Hematopoietic multipotent progenitor cell treated with erythropoietin and hydrocortisone succinate and interleukin-3 and kit ligand, for 8 days (in vitro differentiated cells): Measurements from ENCODE around the gene CD37.
"Not testable (repeated sequence)": the region's sequence is repeated elsewhere in the genome, so short reads cannot be mapped to it uniquely, and the experiment has no call there.

Experiments
- DNase-seq: peaks from one replicate; pipeline ENCODE4 v3.0.0-alpha.2; 2015

Gene CD37

GRCh38 chr19:49335071-49335783 is at the start of gene CD37:
CD37 (plus strand) TSS chr19:49335406; CDS start chr19:49335541, 135 bp downstream.
- DNase-seq = peak; percentile 66

GRCh38 chr19:49287141-49287770 is 48.0 kb upstream of the CD37 start:
- no peak for DNase-seq

DNA sequence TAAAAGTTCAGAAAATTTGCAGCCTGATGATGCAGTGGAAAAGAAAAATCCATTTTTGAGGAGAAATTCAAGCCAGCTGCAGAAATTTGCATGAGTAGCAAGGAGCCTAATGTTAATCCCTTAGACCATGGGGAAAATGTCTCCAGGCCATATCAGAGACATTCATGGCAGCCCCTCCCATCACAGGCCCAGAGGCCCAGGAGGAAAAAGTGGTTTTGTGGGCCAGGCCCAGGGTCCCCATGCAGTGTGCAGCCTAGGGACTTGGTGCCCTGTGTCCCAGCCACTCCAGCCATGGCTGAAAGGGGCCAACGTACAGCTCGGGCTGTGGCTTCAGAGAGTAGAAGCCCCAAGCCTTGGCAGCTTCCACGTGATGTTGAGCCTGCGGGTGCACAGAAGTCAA is 47.0 kb upstream of the CD37 start:
- DNase-seq = not testable (repeated sequence)

GRCh38 chr19:49289286-49289685 is 45.9 kb upstream of the CD37 start:
- not testable (repeated sequence) for DNase-seq

DNA sequence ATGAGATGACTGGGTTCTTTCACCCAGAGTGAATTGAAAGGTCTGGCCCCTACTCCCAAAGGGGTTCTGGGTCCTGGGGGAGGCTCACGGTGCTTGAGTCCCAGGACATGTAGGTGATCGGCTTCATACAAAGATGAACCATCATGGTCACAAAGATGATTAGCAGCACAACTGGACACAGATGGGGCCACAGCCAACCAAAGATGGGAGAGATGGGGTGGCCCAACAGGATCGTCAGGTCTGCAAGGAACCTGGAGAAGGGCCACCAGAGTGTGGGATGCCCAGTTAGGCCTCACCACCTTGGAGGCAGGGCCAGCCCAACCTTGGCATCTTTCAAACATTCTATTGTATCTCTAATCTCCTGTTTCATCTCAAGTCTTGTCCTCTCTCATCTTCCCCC is 44.7 kb upstream of the CD37 start:
- DNase-seq = no peak

DNA sequence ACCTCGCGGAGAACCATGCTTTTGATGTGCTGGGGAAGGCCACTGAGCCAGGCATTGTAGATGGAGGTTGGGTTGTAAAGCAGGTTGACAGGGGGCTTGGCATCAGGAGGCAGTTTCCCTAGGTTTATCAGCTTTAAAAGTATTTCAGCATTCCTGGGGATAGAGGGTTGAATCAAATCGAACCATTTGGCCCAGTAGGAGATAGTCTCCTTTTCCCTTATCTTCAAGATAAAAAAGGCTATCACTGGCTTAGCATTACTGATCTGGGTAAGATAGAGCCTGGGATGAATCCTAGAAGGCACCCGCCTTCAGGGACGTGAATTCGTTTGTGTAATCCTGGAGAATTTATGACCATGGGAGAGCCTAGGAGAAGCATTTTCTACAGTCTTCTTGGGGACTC is 40.8 kb upstream of the CD37 start:
- DNase-seq = no peak

GRCh38 chr19:49295208-49295880 is 39.9 kb upstream of the CD37 start:
- DNase-seq = no peak

GRCh38 chr19:49297403-49297802 is 37.8 kb upstream of the CD37 start:
- no peak for DNase-seq

DNA sequence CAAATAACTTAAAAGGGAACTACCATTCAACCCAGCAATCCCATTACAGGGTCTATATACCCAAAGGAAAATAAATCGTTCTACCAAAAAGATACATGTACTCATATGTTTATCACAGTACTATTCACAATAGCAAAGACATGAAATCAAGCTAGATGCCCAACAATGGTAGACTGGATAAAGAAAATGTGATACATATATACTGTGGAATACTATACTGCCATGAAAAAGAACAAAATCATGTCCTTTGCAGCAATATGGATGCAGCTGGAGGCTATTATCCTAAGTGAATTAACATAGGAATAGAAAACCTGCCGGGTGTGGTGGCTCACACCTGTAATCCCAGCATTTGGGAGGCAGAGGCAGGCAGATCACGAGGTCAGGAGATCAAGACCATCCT is 36.6 kb upstream of the CD37 start:
- DNase-seq = not testable (repeated sequence)

GRCh38 chr19:49301165-49301865 is 33.9 kb upstream of the CD37 start:
- DNase-seq = peak; percentile 81

- DNase-seq = no peak
These were observed 33.3 kb upstream of the CD37 start for GRCh38 chr19:49301866-49302252.

GRCh38 chr19:49306734-49307133 is 28.5 kb upstream of the CD37 start:
- not testable (repeated sequence) for DNase-seq

DNA sequence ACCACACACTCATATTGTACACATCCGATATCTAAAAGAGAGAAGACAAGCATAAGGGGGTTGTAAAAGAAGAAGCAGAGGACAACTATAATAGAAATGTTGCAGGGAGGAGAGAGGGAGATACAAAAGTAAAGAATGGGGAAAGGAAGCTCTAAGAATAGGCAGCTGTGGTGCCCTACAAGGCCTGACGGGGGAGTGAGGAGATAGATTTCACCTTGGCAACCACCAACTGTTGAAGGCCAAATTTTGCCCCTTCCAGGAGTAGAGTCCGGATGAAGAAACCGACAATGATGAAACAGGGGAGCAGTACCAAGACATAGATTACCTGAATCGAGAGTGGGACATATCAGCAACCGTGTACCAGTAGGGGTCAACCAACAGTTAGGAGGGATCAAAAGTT is 26.1 kb upstream of the CD37 start:
- no peak for DNase-seq

DNA sequence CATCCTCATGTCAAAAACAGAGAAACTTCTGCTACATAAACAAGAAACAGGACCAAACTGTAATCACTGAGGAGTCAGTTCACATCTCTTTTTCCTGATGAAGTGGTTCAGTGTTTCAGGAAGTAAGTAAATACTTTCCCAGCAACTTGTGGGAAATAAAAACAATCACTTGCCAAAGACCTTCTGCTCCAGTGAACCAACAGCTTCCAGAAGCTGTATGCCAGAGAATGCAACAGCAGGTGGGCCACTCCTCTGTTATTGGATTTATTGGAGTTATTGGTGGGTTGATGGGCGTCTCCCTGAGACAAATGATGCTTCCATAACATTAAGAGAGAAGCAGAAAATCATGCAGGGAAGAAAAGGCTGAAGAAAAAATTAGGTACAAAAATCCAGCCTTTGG is 20.1 kb upstream of the CD37 start:
- DNase-seq = no peak

DNA sequence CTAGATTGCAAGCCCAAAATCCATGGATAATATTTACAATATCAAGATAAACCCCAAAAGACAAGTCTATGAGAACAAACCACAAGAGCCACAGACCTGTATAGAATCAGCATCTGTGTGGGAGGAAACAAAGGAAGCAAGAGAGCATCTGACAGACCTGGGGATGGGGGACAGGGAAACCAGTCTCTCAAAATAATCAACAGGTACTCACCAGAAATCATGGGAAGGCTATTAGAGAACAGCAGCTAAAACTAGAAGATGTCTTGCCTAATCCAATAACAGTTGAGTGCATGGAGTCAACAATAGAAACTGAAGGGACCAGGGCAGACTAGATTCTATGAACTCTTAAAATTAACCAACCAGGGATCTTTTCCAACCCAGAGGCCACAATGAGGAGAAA is 18.9 kb upstream of the CD37 start:
- no peak for DNase-seq

GRCh38 chr19:49318296-49318695 is 16.9 kb upstream of the CD37 start:
- DNase-seq = no peak

DNA sequence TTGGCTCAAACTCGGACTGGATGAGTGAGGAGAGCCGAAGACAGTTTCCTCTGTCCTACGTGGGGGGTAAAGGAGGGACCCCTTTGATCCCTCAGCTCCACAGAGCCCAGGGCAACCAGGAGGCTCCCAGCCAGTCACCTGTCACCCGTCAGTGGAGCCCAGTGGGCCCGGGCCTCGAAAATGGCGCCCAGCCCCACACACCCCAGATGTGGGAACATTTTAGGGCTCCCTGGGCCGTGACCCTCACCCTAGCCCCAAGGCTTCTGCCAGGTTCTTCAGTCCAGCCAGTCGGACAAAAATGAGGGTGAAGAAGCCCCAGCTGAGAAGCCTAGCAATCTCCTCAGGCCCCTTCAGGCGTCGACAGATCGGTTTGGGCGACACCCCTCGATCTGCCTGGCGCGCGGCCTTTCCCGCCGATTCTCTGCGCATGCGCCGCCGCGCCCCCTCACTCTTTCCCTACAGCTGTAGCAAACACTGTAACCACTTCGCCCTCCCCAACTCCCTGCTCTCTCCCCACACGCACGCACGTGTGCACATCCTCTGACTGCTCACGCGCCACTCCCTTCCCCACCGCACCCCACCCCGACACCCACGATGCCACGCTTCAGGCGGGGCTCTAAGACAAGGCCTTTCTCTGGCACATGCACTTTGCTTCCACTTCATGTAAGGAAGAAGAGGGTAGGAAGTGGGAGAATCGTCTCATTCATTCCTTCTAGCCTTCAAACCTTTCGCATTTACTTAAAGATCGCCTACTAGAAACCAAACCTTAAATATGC is 10.2 kb upstream of the CD37 start, which contains the start of gene SLC6A16:
TSS of gene SLC6A16 (minus strand) at position 391 of the 776 bp plus-strand sequence. CDS start 13,844 bp downstream, outside the sequence.
- DNase-seq = no peak

DNA sequence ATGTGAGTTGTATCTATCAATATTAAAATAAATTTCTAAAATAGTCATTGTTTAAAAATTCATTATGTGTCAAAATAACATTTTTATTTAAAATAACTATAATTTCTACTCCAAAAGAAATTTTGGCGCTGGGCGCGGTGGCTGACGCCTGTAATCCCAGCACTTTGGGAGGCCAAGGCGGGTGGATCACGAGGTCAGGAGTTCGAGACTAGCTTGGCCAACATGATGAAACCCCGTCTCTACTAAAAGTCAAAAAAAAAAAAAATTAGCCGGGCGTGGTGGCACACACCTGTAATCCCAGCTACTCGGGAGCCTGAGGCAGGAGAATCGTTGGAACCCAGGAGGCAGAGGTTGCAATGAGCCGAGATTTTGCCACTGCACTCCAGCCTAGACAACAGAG is 9.4 kb upstream of the CD37 start:
- not testable (repeated sequence) for DNase-seq

DNA sequence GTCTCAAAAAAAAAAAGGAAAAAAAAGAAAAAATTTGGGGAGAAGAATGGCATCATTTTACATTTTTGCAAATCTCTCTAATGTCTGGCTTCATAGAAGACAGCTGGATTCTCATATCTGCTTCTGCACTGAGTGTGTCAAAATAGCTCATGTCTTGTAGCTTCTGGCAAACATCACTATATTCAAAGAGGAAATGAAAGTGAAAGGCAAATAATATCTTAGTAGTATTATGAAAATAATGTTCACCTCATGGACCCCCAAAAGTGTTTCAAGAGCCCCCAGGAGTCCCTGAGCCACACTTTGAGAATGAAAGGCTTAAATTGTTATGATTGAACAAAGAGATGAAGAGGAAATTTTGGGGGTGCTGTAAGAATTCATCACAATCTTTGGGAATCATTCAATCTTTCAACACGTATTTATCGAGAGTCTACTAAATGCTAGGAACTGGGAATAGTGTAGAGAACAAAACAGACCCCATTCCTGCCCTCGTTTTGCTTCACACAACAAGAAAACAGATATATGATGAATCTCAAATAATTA is 9.0 kb upstream of the CD37 start:
- DNase-seq = no peak

DNA sequence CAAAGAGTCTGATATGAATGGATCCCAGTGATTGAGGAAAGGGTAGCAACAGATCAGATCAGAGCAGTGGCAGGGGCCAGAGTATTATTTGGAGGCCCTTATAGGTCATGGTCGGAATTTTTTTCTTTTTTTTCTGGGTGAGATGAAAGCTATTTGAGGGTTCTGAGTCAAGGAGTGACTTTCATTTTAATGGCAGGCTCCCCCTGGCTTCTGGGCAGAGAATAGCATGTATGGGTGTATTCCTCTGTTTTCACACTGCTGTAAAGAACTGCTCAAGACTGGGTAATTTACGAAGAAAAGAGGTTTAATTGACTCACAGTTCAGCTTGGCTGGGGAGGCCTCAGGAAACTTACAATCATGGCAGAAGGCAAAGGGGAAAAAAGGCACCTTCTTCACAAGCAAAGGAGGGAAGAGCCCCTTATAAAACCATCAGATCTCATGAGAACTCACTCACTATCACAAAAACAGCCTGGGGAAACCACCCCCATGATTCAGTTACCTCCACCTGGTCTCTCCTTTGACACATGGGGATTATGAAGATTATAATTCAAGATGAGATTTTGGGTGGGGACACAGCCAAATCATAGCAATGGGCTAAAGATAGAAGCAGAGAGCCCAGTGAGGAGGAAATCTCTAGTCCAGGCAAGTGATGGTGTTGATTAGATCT is 7.2 kb upstream of the CD37 start:
- peak; percentile 66 for DNase-seq

- DNase-seq = no peak
These were observed 6.5 kb upstream of the CD37 start for GRCh38 chr19:49328741-49329140.

DNA sequence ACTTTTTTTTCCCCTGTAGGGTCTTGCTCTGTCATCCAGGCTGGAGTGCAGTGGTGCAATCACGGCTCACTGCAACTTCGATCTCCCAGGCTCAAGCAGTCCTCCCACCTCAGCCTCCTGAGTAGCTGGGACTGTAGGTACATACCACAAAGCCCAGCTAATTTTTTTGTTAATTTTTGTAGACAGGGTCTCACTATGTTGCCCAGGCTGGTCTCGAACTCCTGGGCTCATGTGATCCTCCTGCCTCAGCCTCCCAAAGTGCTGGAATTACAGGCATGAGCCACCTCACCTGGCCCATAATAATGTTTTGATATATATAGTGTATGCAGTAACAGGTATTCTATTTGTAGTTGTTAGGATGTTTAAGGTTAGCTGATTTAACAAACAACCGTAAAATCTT is 4.0 kb upstream of the CD37 start:
- not testable (repeated sequence) for DNase-seq
